Heart left ventricle (tissue), 16 donors: ENCODE measurements around the gene TRUB1. TPM values are rescaled to one million over a fixed set of nuclear protein-coding genes. Genes with fewer than 3 reads are reported as not detected.

Experiments used
- ATAC-seq, 4 donors: fragments of 200-7000 bp; cut with Tn5 transposase; one replicate each; pipeline ENCODE4 v1.9.1; 2020 to 2022; ENCODE audit warnings: moderate library complexity in 4 of 4, mild to moderate bottlenecking in 3 of 4, moderate number of reproducible peaks in 1 of 4
- DNase-seq, 5 donors: peaks; one replicate each; pipeline ENCODE4 v3.0.0-alpha.2; 2020
- H3K27ac ChIP-seq, 12 donors: fragments of 200-600 bp; sonication (generic) in 4 of 12; one replicate each; pipeline versions ENCODE4 v1.5.0 to v1.8.0; 2016 to 2022; ENCODE audit warnings: mild to moderate bottlenecking in 2 of 12
- H3K27me3 ChIP-seq, 9 donors: fragments of 200-600 bp; sonication (generic) in 2 of 9; one replicate each; pipeline versions ENCODE4 v1.5.1 to v1.8.0; 2016 to 2022; ENCODE audit warnings: mild to moderate bottlenecking in 3 of 9
- H3K36me3 ChIP-seq, 9 donors: fragments of 200-600 bp; sonication (generic) in 2 of 9; one replicate each; pipeline versions ENCODE4 v1.5.0 to v1.8.0; 2018 to 2022; ENCODE audit warnings: mild to moderate bottlenecking in 2 of 9
- H3K4me1 ChIP-seq, 12 donors: fragments of 200-600 bp; sonication (generic) in 4 of 12; one replicate each; pipeline versions ENCODE4 v1.5.0 to v1.8.0; 2016 to 2022; ENCODE audit warnings: mild to moderate bottlenecking in 3 of 12
- H3K4me3 ChIP-seq, 12 donors: fragments of 200-600 bp; sonication (generic) in 4 of 12; one replicate each; pipeline versions ENCODE4 v1.5.0 to v1.8.0; 2017 to 2022; ENCODE audit warnings: mild to moderate bottlenecking in 9 of 12, moderate library complexity in 4 of 12
- H3K9me3 ChIP-seq, 12 donors: fragments of 200-600 bp; sonication (generic) in 4 of 12; one replicate each; pipeline versions ENCODE4 v1.5.0 to v1.8.0; 2016 to 2022; ENCODE audit warnings: mild to moderate bottlenecking in 1 of 12
- CTCF ChIP-seq, 12 donors: fragments of 200-600 bp; sonication (generic) in 4 of 12; IDR thresholded peaks; one replicate each; pipeline versions ENCODE4 v1.5.0 to v1.8.0; 2018 to 2022; ENCODE audit warnings: antibody characterized with exemption in 12 of 12, mild to moderate bottlenecking in 5 of 12
- POLR2A ChIP-seq, 2 donors: fragments of 450-650 bp; IDR thresholded peaks; one replicate each; pipeline ENCODE4 v1.6.1; 2017; ENCODE audit warnings: antibody characterized with exemption in 2 of 2, mild to moderate bottlenecking in 2 of 2, moderate library complexity in 2 of 2
- WGBS, 4 donors: extraction: QIAGEN DNeasy Blood & Tissue Kit in 2 of 4; methylation state at CpG; one replicate each; pipeline versions ENCODE4 v1.1.5 to v1.1.7; 2013 to 2018; 5-methylcytosine and 5-hydroxymethylcytosine counted together
- intact Hi-C, 10 donors: fragments of 100-400 bp; cut with DNase I; formaldehyde crosslinking; loops; one replicate each; pipeline versions ENCODE4 v1.11.1 to v1.14.2; 2022
- polyA plus RNA-seq, 2 donors: library from polyadenylated mRNA; stranded (reverse); fragments of 200-250 nt; gene quantifications; one replicate each; pipeline ENCODE4 v1.2.3, GENCODE V29; 2013
- total RNA-seq, 9 donors: library from RNA; depleted of rRNA in 2 of 9; stranded (reverse); fragments of >200 nt in 2 of 9; fragmentation: NEBNext Ultra II Directional in 3 of 9; extraction: Animal tissue kit (Norgen Biotek cat#: 25700) in 3 of 9; gene quantifications; one replicate each; pipeline versions ENCODE4 v1.1.0 to v1.2.4, GENCODE V29; 2016 to 2023
- donor health status: ischemic (EF 13 %, LVEDD 7.1; RV severe dilation, severe dysfunction).
- donor health status: healthy with polysubstance abuse.
- donor health status: DM: no; HTN: yes; CAD: no.
- donor health status: DM: no; HTN: no; CAD: no.
- donor health status: ischemic (EF 25% LVEDD 6.9; RV normal size, moderate dysfunction).
- donor health status: ischemic (EF 25% LVEDD 5.7; RV mildly dilated, moderate dysfunction).
- donor health status: healthy.
- donor health status: DM: yes; HTN: yes; CAD: no.
- donor health status: ischemic (EF 35%, LVEDD 5.7; RV mildly dilated, moderate dysfunction).
- donor health status: nonischemic (EF 11% LVEDD 7.7; RV severe dilation, severe dysfunction).
- donor health status: DM: yes; HTN: yes; CAD: no.
- donor health status: PGD.
- donor health status: ischemic (EF 29% LVEDD 5.4; RV normal size, mild dysfunction).
- donor health status: nonischemic (EF 23%, LVEDD 6.1; RV moderate dilation, normal function).

The TRUB1 gene
- total and polyA plus RNA-seq, 11 donors, result 4.9 to 31.7 (median 16.1) TPM

- Histone ChIP-seq H3K36me3 (no peaks in the 10 kb centered on the region), H3K9me3 (no peaks in the 10 kb centered on the region), H3K27me3 (no peaks in the 10 kb centered on the region), H3K4me3 (no peak overlapping the region), H3K27ac (no peak overlapping the region), H3K4me1 (no peaks in the 10 kb centered on the region)
- 90 to 93% (median 92%) methylated on average over 10 of the region's 10 CpGs for WGBS, 4 donors
- ATAC-seq (no peak), DNase-seq (no peak)
- intact Hi-C loops, result no loop called here
- no peak for TF ChIP-seq CTCF (IDR thresholded peaks at IDR 0.05)
- TF ChIP-seq POLR2A (IDR thresholded peaks at IDR 0.05), result no peak
Measured at GRCh38 chr10:114916653-114917052, 21.3 kb upstream of the TRUB1 start.

- Histone ChIP-seq H3K9me3 (no peaks in the 10 kb centered on the region), H3K27ac (no peak overlapping the region), H3K4me3 (no peak overlapping the region), H3K27me3 (no peaks in the 10 kb centered on the region), H3K4me1 (peaks cover 0 to 4% (median 0%) of the 10 kb centered on the region in 12 donors), H3K36me3 (no peaks in the 10 kb centered on the region)
- WGBS, 4 donors, result 92 to 100% (median 98%) methylated on average over 1 of the region's 1 CpG
- intact Hi-C loops, result no loop called here
- DNase-seq (no peak), ATAC-seq (no peak)
- TF ChIP-seq CTCF (IDR thresholded peaks at IDR 0.05), result no peak
- TF ChIP-seq POLR2A (IDR thresholded peaks at IDR 0.05), result no peak
Measured at GRCh38 chr10:114917459-114917858, 20.5 kb upstream of the TRUB1 start.

- DNase-seq (no peak), ATAC-seq (no peak)
- H3K4me1 ChIP-seq, result peaks cover 0 to 4% (median 0%) of the 10 kb centered on the region in 12 donors
- intact Hi-C loops, result no loop called here
- no peaks in the 10 kb centered on the region for H3K27me3 ChIP-seq
- no peak overlapping the region for H3K4me3 ChIP-seq
- H3K36me3 ChIP-seq, result no peaks in the 10 kb centered on the region
- no peaks in the 10 kb centered on the region for H3K9me3 ChIP-seq
- WGBS, 4 donors, result 60 to 82% (median 63%) methylated on average over 3 of the region's 3 CpGs
- TF ChIP-seq CTCF (IDR thresholded peaks at IDR 0.05), result no peak
- TF ChIP-seq POLR2A (IDR thresholded peaks at IDR 0.05), result no peak
- H3K27ac ChIP-seq, result no peak overlapping the region
Measured at GRCh38 chr10:114917927-114918672, 19.9 kb upstream of the TRUB1 start.

- H3K36me3 ChIP-seq, result no peaks in the 10 kb centered on the region
- intact Hi-C loops, result no loop called here
- TF ChIP-seq CTCF (IDR thresholded peaks at IDR 0.05) (no peak), POLR2A (IDR thresholded peaks at IDR 0.05) (no peak)
- H3K27ac ChIP-seq, result no peak overlapping the region
- 79 to 83% (median 81%) methylated on average over 1 of the region's 1 CpG for WGBS, 4 donors
- no peak overlapping the region for H3K4me3 ChIP-seq
- ATAC-seq, result no peak
- H3K4me1 ChIP-seq, result peaks cover 0 to 4% (median under 1%) of the 10 kb centered on the region in 12 donors
- H3K9me3 ChIP-seq, result no peaks in the 10 kb centered on the region
- H3K27me3 ChIP-seq, result no peaks in the 10 kb centered on the region
- DNase-seq, result no peak
Measured at GRCh38 chr10:114920459-114920858, 17.5 kb upstream of the TRUB1 start.
